ENCODE measurements around the gene UTF1.

DNA sequence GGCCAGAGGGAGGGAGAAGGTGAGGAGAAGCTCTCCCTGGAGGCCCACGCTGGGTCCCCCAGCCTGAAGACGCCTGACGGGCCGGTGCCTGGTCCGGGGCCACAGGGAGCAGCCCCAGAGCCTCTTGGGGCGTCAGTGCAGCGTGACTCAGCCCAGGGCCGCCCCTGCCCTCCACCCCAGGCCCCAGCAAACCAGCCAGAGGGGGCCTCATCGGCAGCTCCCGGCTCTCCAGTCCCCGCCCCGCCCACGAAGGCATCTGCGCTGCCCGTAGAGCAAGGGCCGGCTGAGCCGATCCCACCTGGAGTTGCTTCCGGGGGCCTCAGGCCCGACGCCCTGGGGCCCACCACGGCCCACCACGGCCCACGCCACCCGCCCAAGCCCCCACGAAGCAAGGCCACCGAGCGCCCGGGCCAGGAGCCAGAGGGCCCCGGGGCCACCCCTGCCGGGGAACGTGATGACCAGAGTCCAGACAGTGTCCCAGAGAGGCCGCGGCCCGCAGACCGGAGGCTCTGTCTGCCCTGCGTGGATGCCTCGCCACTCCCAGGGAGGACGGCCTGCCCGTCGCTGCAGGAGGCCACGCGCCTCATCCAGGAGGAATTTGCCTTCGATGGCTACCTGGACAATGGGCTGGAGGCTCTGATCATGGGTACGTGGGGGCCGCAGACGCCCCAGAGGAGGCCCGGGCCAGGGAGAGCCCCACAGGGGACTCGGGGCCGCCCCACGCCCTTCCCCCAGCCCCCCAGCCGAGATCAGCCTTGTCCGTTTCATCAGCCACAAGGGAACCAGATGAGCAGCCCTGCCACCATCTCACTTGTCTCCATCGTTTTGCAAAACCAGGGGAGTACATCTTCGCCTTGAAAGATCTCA lies 31.2 kb upstream of the UTF1 start:
- no peak for TF ChIP-seq POLR2A (IDR thresholded peaks at IDR 0.05; ENCODE audit: low read depth, low read length)
- no peak for TF ChIP-seq TAF1 (IDR thresholded peaks at IDR 0.05; ENCODE audit: low read depth, low read length)
- no peak for TF ChIP-seq POLR2AphosphoS5 (IDR thresholded peaks at IDR 0.05; ENCODE audit: low read depth, low read length)
